ENCODE measurements around the gene SLC25A2.

GRCh38 chr5:141313711-141314110, 9.9 kb upstream of the SLC25A2 start:
- TF ChIP-seq CTCF (conservative IDR thresholded peaks at IDR 0.05 in 1 of 2, IDR thresholded peaks at IDR 0.05 in 1 of 2; ENCODE audit: low read depth in 1 of 2, low read length in 2 of 2) (no peak), EZH2 (IDR thresholded peaks at IDR 0.05; ENCODE audit: low read length, missing control alignments) (no peak)
